Liver (tissue), 9 donors: ENCODE data around the gene PLTP. TPM values are rescaled to one million over a fixed set of nuclear protein-coding genes. Genes with fewer than 3 reads are reported as not detected.
"Not testable (repeated sequence)": the region's sequence is repeated elsewhere in the genome, so short reads cannot be mapped to it uniquely, and the experiment has no call there.

Source experiments
- DNase-seq: peaks from one replicate; pipeline ENCODE4 v3.0.0-alpha.2; 2017; ENCODE audit warnings: low spot score
- H3K27ac ChIP-seq, 2 donors: one replicate each; pipeline ENCODE4 v1.7.0; 2013; ENCODE audit warnings: inconsistent platforms in 2 of 2, low read length in 2 of 2, control low read depth in 1 of 2, low read depth in 1 of 2, mild to moderate bottlenecking in 1 of 2
- H3K27me3 ChIP-seq, 4 donors: one replicate each; pipeline versions ENCODE4 v1.6.1 to v1.7.0; 2013; ENCODE audit warnings: low read length in 3 of 4, inconsistent platforms in 1 of 4, mild to moderate bottlenecking in 1 of 4, moderate library complexity in 1 of 4; ENCODE audit not compliant: control insufficient read depth in 4 of 4, insufficient read depth in 4 of 4
- H3K36me3 ChIP-seq, 4 donors: one replicate each; pipeline versions ENCODE4 v1.6.1 to v1.7.0; 2013; ENCODE audit warnings: low read length in 3 of 4, mild to moderate bottlenecking in 3 of 4, low read depth in 1 of 4, moderate library complexity in 1 of 4; ENCODE audit not compliant: control insufficient read depth in 4 of 4, insufficient read depth in 3 of 4
- H3K4me1 ChIP-seq, 4 donors: one replicate each; pipeline versions ENCODE4 v1.6.1 to v1.7.0; 2013; ENCODE audit warnings: low read length in 3 of 4, mild to moderate bottlenecking in 3 of 4, moderate library complexity in 1 of 4; ENCODE audit not compliant: control insufficient read depth in 4 of 4, insufficient read depth in 4 of 4
- H3K4me3 ChIP-seq, 3 donors: one replicate each; pipeline versions ENCODE4 v1.6.1 to v1.7.0; 2013; ENCODE audit warnings: low read length in 3 of 3, control low read depth in 1 of 3, low read depth in 1 of 3, mild to moderate bottlenecking in 1 of 3
- H3K9ac ChIP-seq, 2 donors: one replicate each; pipeline ENCODE4 v1.7.0; 2013; ENCODE audit warnings: low read length in 2 of 2, mild to moderate bottlenecking in 2 of 2, moderate library complexity in 2 of 2, control low read depth in 1 of 2, low read depth in 1 of 2
- H3K9me3 ChIP-seq, 4 donors: one replicate each; pipeline versions ENCODE4 v1.6.1 to v1.7.0; 2013; ENCODE audit warnings: low read length in 3 of 4; ENCODE audit not compliant: control insufficient read depth in 4 of 4
- ATF3 ChIP-seq: IDR thresholded peaks from 2 replicates; pipeline ENCODE4 v1.6.1; 2016; ENCODE audit warnings: antibody characterized with exemption
- CTCF ChIP-seq: fragments of 150-350 bp; IDR thresholded peaks from 2 replicates; pipeline ENCODE4 v1.5.1; 2017; ENCODE audit warnings: improper control_type of control experiment, low read depth, low read length; ENCODE audit not compliant: missing input control
- EGR1 ChIP-seq, 2 donors: IDR thresholded peaks; 2 replicates each; pipeline ENCODE4 v1.6.1; 2016 to 2018; ENCODE audit warnings: antibody characterized with exemption in 2 of 2, low read depth in 2 of 2
- FOXA1 ChIP-seq: IDR thresholded peaks from 2 replicates; pipeline ENCODE4 v1.6.1; 2016; ENCODE audit warnings: antibody characterized with exemption
- FOXA2 ChIP-seq: IDR thresholded peaks from 2 replicates; pipeline ENCODE4 v1.6.1; 2016; ENCODE audit warnings: antibody characterized with exemption
- GABPA ChIP-seq, 2 donors: IDR thresholded peaks in 1 of 2; conservative IDR thresholded peaks in 1 of 2; 2 replicates each; pipeline ENCODE4 v1.6.1; 2016; ENCODE audit warnings: antibody characterized with exemption in 2 of 2, mild to moderate bottlenecking in 1 of 2, moderate library complexity in 1 of 2
- HNF4A ChIP-seq, 2 donors: conservative IDR thresholded peaks; 2 replicates each; pipeline ENCODE4 v1.6.1; 2016; ENCODE audit warnings: antibody characterized with exemption in 2 of 2, mild to moderate bottlenecking in 2 of 2
- HNF4G ChIP-seq: IDR thresholded peaks from 2 replicates; pipeline ENCODE4 v1.6.1; 2016; ENCODE audit warnings: antibody characterized with exemption
- JUND ChIP-seq, 2 donors: IDR thresholded peaks; 2 replicates each; pipeline ENCODE4 v1.6.1; 2016; ENCODE audit warnings: antibody characterized with exemption in 2 of 2
- MAX ChIP-seq: IDR thresholded peaks from 2 replicates; pipeline ENCODE4 v1.6.1; 2016; ENCODE audit warnings: antibody characterized with exemption
- NR2F2 ChIP-seq: IDR thresholded peaks from 2 replicates; pipeline ENCODE4 v1.6.1; 2016; ENCODE audit warnings: antibody characterized with exemption
- RAD21 ChIP-seq, 2 donors: IDR thresholded peaks; 2 replicates each; pipeline ENCODE4 v1.6.1; 2016; ENCODE audit warnings: antibody characterized with exemption in 2 of 2, mild to moderate bottlenecking in 2 of 2
- REST ChIP-seq: IDR thresholded peaks from 2 replicates; pipeline ENCODE4 v1.6.1; 2016; ENCODE audit warnings: antibody characterized with exemption, mild to moderate bottlenecking
- RXRA ChIP-seq, 2 donors: IDR thresholded peaks; 2 replicates each; pipeline ENCODE4 v1.6.1; 2017 to 2018; ENCODE audit warnings: antibody characterized with exemption in 2 of 2, mild to moderate bottlenecking in 1 of 2
- TAF1 ChIP-seq: conservative IDR thresholded peaks from 2 replicates; pipeline ENCODE4 v1.6.1; 2016; ENCODE audit warnings: antibody characterized with exemption, mild to moderate bottlenecking
- YY1 ChIP-seq: IDR thresholded peaks from 2 replicates; pipeline ENCODE4 v1.6.1; 2016; ENCODE audit warnings: antibody characterized with exemption, mild to moderate bottlenecking
- ZBTB33 ChIP-seq: IDR thresholded peaks from 2 replicates; pipeline ENCODE4 v1.6.1; 2016; ENCODE audit warnings: antibody characterized with exemption
- WGBS: extraction: QIAGEN DNeasy Blood & Tissue Kit; methylation state at CpG from one replicate; pipeline ENCODE4 v1.1.7; 2013; 5-methylcytosine and 5-hydroxymethylcytosine counted together
- polyA plus RNA-seq, 2 donors: library from polyadenylated mRNA; stranded (reverse) in 1 of 2; unstranded in 1 of 2; fragments of 200-250 nt in 1 of 2; fragments of >200 nt in 1 of 2; fragmentation: Nextera tagmentation in 1 of 2; extraction: Ambion mirVana in 1 of 2; gene quantifications; one replicate each; pipeline versions ENCODE4 v1.2.1 to v1.2.3, GENCODE V29; 2013 to 2015
- total RNA-seq, 2 donors: library from RNA; depleted of rRNA; stranded (reverse); fragments of >200 nt; gene quantifications; one replicate each; pipeline ENCODE4 v1.2.3, GENCODE V29; 2014
- donor health status: healthy.
- donor health status: healthy.
- donor health status: healthy.
- donor health status: healthy.
- donor health status: healthy.

PLTP gene
- total and polyA plus RNA-seq, 4 donors = 22.5 to 69.5 (median 60.7) TPM

- Histone ChIP-seq H3K36me3 (peaks cover 7 to 21% (median 10%) of the 10 kb centered on the region in 4 donors), H3K27ac (no peak overlapping the region), H3K9me3 (no peaks in the 10 kb centered on the region), H3K27me3 (no peaks in the 10 kb centered on the region), H3K4me3 (no peak overlapping the region), H3K9ac (no peak overlapping the region), H3K4me1 (no peaks in the 10 kb centered on the region)
- TF ChIP-seq HNF4A (conservative IDR thresholded peaks at IDR 0.05) (no peak), MAX (no peak), HNF4G (no peak), JUND (IDR thresholded peaks at IDR 0.05) (no peak), GABPA (IDR thresholded peaks at IDR 0.05 in 1 of 2, conservative IDR thresholded peaks at IDR 0.05 in 1 of 2) (no peak), NR2F2 (no peak), RXRA (IDR thresholded peaks at IDR 0.05) (no peak), ZBTB33 (no peak), YY1 (no peak), TAF1 (no peak), ATF3 (no peak), EGR1 (IDR thresholded peaks at IDR 0.05; ENCODE audit: low read depth in 2 of 2) (no peak), FOXA1 (no peak), RAD21 (IDR thresholded peaks at IDR 0.05) (no peak), FOXA2 (no peak), REST (no peak), CTCF (no peak)
- WGBS = 93% methylated on average over 14 of the region's 14 CpGs
- DNase-seq = no peak
These were observed 9.7 kb downstream of the PLTP start for GRCh38 chr20:45902199-45902701.

GRCh38 chr20:45901332-45901731 lies 10.6 kb downstream of the PLTP start:
- not testable (repeated sequence) for H3K9me3 ChIP-seq, H3K27me3 ChIP-seq, H3K4me1 ChIP-seq, H3K9ac ChIP-seq, H3K27ac ChIP-seq, H3K4me3 ChIP-seq, DNase-seq
- 75% methylated on average over 6 of the region's 6 CpGs for WGBS
- peaks cover 10 to 28% (median 13%) of the 10 kb centered on the region in 4 donors for H3K36me3 ChIP-seq
